ENCODE results near the gene RELN. TPM values are rescaled to one million over a fixed set of nuclear protein-coding genes. Genes with fewer than 3 reads are reported as not detected.

RELN gene
- total RNA-seq, 1 experiment from 2014 or later: 4.3 TPM

GRCh38 chr7:103717574-103717973 lies 271.9 kb downstream of the RELN start:
- intact Hi-C loops (cut with micrococcal nuclease; ENCODE audit: unreplicated experiment): no loop called here
- H3K27me3 ChIP-seq (replicated peaks; ENCODE audit: control insufficient read depth, insufficient read depth, low read length): no peaks in the 10 kb centered on the region; the same call in 1 of the 2 replicates
- no peaks in the 10 kb centered on the region for H3K36me3 ChIP-seq (ENCODE audit: control insufficient read depth, insufficient read depth, low read length)
- Mint-ChIP-seq H3K27ac (ENCODE audit: unreplicated experiment) (no peak overlapping the region), H3K36me3 (ENCODE audit: insufficient read depth, unreplicated experiment) (no peaks in the 10 kb centered on the region), H3K9me3 (ENCODE audit: unreplicated experiment) (peaks cover 9% of the 10 kb centered on the region), H3K4me1 (ENCODE audit: low read depth, unreplicated experiment) (no peaks in the 10 kb centered on the region), H3K27me3 (ENCODE audit: insufficient read depth, unreplicated experiment) (no peaks in the 10 kb centered on the region), H3K4me3 (ENCODE audit: unreplicated experiment) (no peak overlapping the region)
- DNase-seq: no peak
- POLR2A ChIA-PET: no interaction called here
- TF ChIP-seq CTCF (IDR thresholded peaks at IDR 0.05; ENCODE audit: insufficient read depth in 1 of 2, low read depth in 1 of 2, low read length in 1 of 2, severe bottlenecking in 1 of 2, unreplicated experiment in 1 of 2): no peak
- H3K4me3 ChIP-seq (ENCODE audit: low read depth, low read length): no peak overlapping the region
- H3K9me3 ChIP-seq: no peaks in the 10 kb centered on the region
- H3K4me1 ChIP-seq: no peaks in the 10 kb centered on the region
- no TSS peak for BruUV-seq (replicated peaks)
- CTCF ChIA-PET: no interaction called here

GRCh38 chr7:103715376-103716120 lies 273.9 kb downstream of the RELN start:
- Mint-ChIP-seq H3K36me3 (ENCODE audit: insufficient read depth, unreplicated experiment) (no peaks in the 10 kb centered on the region), H3K27ac (ENCODE audit: unreplicated experiment) (no peak overlapping the region), H3K4me3 (ENCODE audit: unreplicated experiment) (no peak overlapping the region), H3K4me1 (ENCODE audit: low read depth, unreplicated experiment) (no peaks in the 10 kb centered on the region), H3K9me3 (ENCODE audit: unreplicated experiment) (no peaks in the 10 kb centered on the region), H3K27me3 (ENCODE audit: insufficient read depth, unreplicated experiment) (no peaks in the 10 kb centered on the region)
- no TSS peak for BruUV-seq (replicated peaks)
- intact Hi-C loops (cut with micrococcal nuclease; ENCODE audit: unreplicated experiment): no loop called here
- Histone ChIP-seq H3K27me3 (replicated peaks; ENCODE audit: control insufficient read depth, insufficient read depth, low read length) (no peaks in the 10 kb centered on the region; the same call in 1 of the 2 replicates), H3K9me3 (no peaks in the 10 kb centered on the region), H3K4me3 (ENCODE audit: low read depth, low read length) (no peak overlapping the region), H3K4me1 (no peaks in the 10 kb centered on the region), H3K36me3 (ENCODE audit: control insufficient read depth, insufficient read depth, low read length) (no peaks in the 10 kb centered on the region)
- no peak for TF ChIP-seq CTCF (IDR thresholded peaks at IDR 0.05; ENCODE audit: insufficient read depth in 1 of 2, low read depth in 1 of 2, low read length in 1 of 2, severe bottlenecking in 1 of 2, unreplicated experiment in 1 of 2)
- CTCF ChIA-PET: no interaction called here
- POLR2A ChIA-PET: no interaction called here
- DNase-seq: no peak

- H3K36me3 ChIP-seq (ENCODE audit: control insufficient read depth, insufficient read depth, low read length): no peaks in the 10 kb centered on the region
- no peak for DNase-seq
- Mint-ChIP-seq H3K4me3 (ENCODE audit: unreplicated experiment) (no peak overlapping the region), H3K36me3 (ENCODE audit: insufficient read depth, unreplicated experiment) (no peaks in the 10 kb centered on the region), H3K9me3 (ENCODE audit: unreplicated experiment) (no peaks in the 10 kb centered on the region), H3K4me1 (ENCODE audit: low read depth, unreplicated experiment) (no peaks in the 10 kb centered on the region), H3K27ac (ENCODE audit: unreplicated experiment) (no peak overlapping the region), H3K27me3 (ENCODE audit: insufficient read depth, unreplicated experiment) (no peaks in the 10 kb centered on the region)
- BruUV-seq (replicated peaks): no TSS peak
- no peaks in the 10 kb centered on the region; the same call in 1 of the 2 replicates for H3K27me3 ChIP-seq (replicated peaks; ENCODE audit: control insufficient read depth, insufficient read depth, low read length)
- intact Hi-C loops (cut with micrococcal nuclease; ENCODE audit: unreplicated experiment): no loop called here
- no peak overlapping the region for H3K4me3 ChIP-seq (ENCODE audit: low read depth, low read length)
- TF ChIP-seq CTCF (IDR thresholded peaks at IDR 0.05; ENCODE audit: insufficient read depth in 1 of 2, low read depth in 1 of 2, low read length in 1 of 2, severe bottlenecking in 1 of 2, unreplicated experiment in 1 of 2): no peak
- POLR2A ChIA-PET: no interaction called here
- no peaks in the 10 kb centered on the region for H3K9me3 ChIP-seq
- no peaks in the 10 kb centered on the region for H3K4me1 ChIP-seq
- CTCF ChIA-PET: no interaction called here
Observed at GRCh38 chr7:103714376-103714927, 275.0 kb downstream of the RELN start.
